DMS153 treated with DMSO at 0.1 percent for 48 hours (cell line): ENCODE results near the gene KCNJ11.
"Not testable (repeated sequence)": the region's sequence is repeated elsewhere in the genome, so short reads cannot be mapped to it uniquely, and the experiment has no call there.

Source experiments
- DNase-seq: peaks from one replicate; lab custom pipeline; 2025; ENCODE audit not compliant: unreplicated experiment; lab: John Stamatoyannopoulos, UW

Gene KCNJ11

GRCh38 chr11:17388609-17389210, at the start of gene KCNJ11:
KCNJ11 (minus strand) TSS chr11:17388659; CDS start chr11:17388091, 568 bp downstream.
- DNase-seq = no peak

GRCh38 chr11:17437366-17437765, 48.9 kb upstream of the KCNJ11 start:
- DNase-seq = no peak

GRCh38 chr11:17434108-17434507, 45.6 kb upstream of the KCNJ11 start:
- no peak for DNase-seq

- DNase-seq = no peak
These were observed 43.5 kb upstream of the KCNJ11 start for GRCh38 chr11:17432002-17432401.

GRCh38 chr11:17431139-17431538, 42.7 kb upstream of the KCNJ11 start:
- no peak for DNase-seq

- no peak for DNase-seq
These were observed 42.2 kb upstream of the KCNJ11 start for GRCh38 chr11:17430616-17431015.

GRCh38 chr11:17428925-17429324, 40.5 kb upstream of the KCNJ11 start:
- no peak for DNase-seq

- DNase-seq = no peak
These were observed 39.8 kb upstream of the KCNJ11 start for GRCh38 chr11:17428261-17428660.

GRCh38 chr11:17426233-17426632, 37.8 kb upstream of the KCNJ11 start:
- DNase-seq = not testable (repeated sequence)

GRCh38 chr11:17423533-17424310, 35.3 kb upstream of the KCNJ11 start:
- no peak for DNase-seq

GRCh38 chr11:17421781-17422180, 33.3 kb upstream of the KCNJ11 start:
- DNase-seq = no peak

- no peak for DNase-seq
These were observed 30.1 kb upstream of the KCNJ11 start for GRCh38 chr11:17418444-17419081.

- no peak for DNase-seq
These were observed 28.0 kb upstream of the KCNJ11 start for GRCh38 chr11:17416492-17416891.

GRCh38 chr11:17415523-17416104, 27.2 kb upstream of the KCNJ11 start:
- no peak for DNase-seq

- no peak for DNase-seq
These were observed 26.5 kb upstream of the KCNJ11 start for GRCh38 chr11:17414992-17415391.

- DNase-seq = peak; percentile 74
These were observed 25.9 kb upstream of the KCNJ11 start for GRCh38 chr11:17414317-17414737.

GRCh38 chr11:17413414-17414316, 25.2 kb upstream of the KCNJ11 start:
- peak; percentile 90 for DNase-seq

GRCh38 chr11:17412488-17413180, 24.2 kb upstream of the KCNJ11 start:
- DNase-seq = no peak

- no peak for DNase-seq
These were observed 23.0 kb upstream of the KCNJ11 start for GRCh38 chr11:17411418-17411817.
